Fibroblast of skin of abdomen (primary cell): Measurements from ENCODE around the gene DCUN1D5.

Source experiments
- DNase-seq: peaks from one replicate; pipeline ENCODE4 v3.0.0-alpha.2; 2013

Gene DCUN1D5

GRCh38 chr11:103055221-103055890 lies 36.6 kb downstream of the DCUN1D5 start:
- peak; percentile 61 for DNase-seq

- DNase-seq: no peak
Measured at GRCh38 chr11:103053997-103054396, 38.0 kb downstream of the DCUN1D5 start.

GRCh38 chr11:103051981-103052380 lies 40.0 kb downstream of the DCUN1D5 start:
- peak; percentile 89 for DNase-seq

- peak; percentile 44 for DNase-seq
Measured at GRCh38 chr11:103051151-103051801, 40.7 kb downstream of the DCUN1D5 start.

- no peak for DNase-seq
Measured at GRCh38 chr11:103050351-103050750, 41.6 kb downstream of the DCUN1D5 start.

- DNase-seq: peak; percentile 22
Measured at GRCh38 chr11:103047837-103048236, 44.1 kb downstream of the DCUN1D5 start.

GRCh38 chr11:103043826-103044678 lies 47.9 kb downstream of the DCUN1D5 start:
- no peak for DNase-seq

- DNase-seq: no peak
Measured at GRCh38 chr11:103042161-103042560, 49.8 kb downstream of the DCUN1D5 start.

GRCh38 chr11:103035791-103036434 lies 56.0 kb downstream of the DCUN1D5 start:
- DNase-seq: peak; percentile 89

- DNase-seq: no peak
Measured at GRCh38 chr11:103035216-103035615, 56.7 kb downstream of the DCUN1D5 start.

- DNase-seq: peak; percentile 96
Measured at GRCh38 chr11:103031834-103032233, 60.1 kb downstream of the DCUN1D5 start.

- DNase-seq: no peak
Measured at GRCh38 chr11:103029401-103029800, 62.6 kb downstream of the DCUN1D5 start.

GRCh38 chr11:103028304-103029020 lies 63.5 kb downstream of the DCUN1D5 start:
- peak; percentile 90 for DNase-seq

GRCh38 chr11:103024086-103024485 lies 67.9 kb downstream of the DCUN1D5 start:
- DNase-seq: peak; percentile 81

GRCh38 chr11:103016031-103016430 lies 75.9 kb downstream of the DCUN1D5 start:
- no peak for DNase-seq

GRCh38 chr11:103013421-103013820 lies 78.5 kb downstream of the DCUN1D5 start:
- DNase-seq: no peak
